GM19328 (cell line): ENCODE measurements around the gene TMEM147.
"Not testable (repeated sequence)": the region's sequence is repeated elsewhere in the genome, so short reads cannot be mapped to it uniquely, and the experiment has no call there.

ENCODE experiments used
- ATAC-seq: cut with Tn5 transposase; IDR thresholded peaks from one replicate; pipeline ENCODE4 v1.9.1; 2021; ENCODE audit warnings: mild to moderate bottlenecking, moderate library complexity; ENCODE audit not compliant: unreplicated experiment

The TMEM147 gene

DNA sequence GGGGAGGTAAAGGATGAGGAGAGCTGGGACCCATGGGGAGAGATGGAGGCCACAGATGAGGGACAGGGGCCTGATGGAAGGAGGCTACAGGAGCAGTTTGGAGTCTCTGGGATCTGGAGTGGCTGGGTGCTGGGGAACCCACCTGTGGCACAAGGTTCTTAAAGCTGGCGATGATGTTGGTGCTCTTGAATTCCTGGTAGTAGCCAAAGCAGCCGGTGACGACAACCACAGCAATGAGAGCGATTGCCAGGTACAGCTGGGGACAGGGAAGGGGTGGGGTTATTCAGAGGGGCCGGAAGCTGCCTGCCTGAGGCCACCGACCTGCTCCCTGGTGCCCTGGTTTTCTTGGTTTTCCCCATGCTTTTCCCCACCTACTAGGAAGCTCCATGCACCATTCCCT, 15.3 kb downstream of the TMEM147 start:
- no peak for ATAC-seq

DNA sequence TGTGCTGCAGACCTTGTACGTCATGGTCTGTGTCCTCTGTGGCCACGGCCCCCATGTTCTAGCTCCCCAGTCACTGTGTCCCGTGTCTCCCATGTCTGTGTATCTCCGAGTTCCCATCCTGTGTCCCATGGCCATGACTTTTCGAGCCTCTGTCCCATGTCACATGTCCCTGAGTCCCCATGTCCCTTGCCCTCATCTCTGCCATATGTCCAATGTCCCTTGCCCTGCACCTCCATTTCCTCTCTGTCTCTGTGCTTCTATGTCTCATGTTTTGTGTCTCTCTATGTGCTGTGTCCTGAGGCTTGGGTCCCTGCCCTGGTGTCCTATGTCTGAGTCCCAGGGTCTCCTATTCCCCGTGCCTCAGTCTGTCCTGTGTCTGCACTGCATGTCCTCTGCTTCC, 16.0 kb downstream of the TMEM147 start:
- no peak for ATAC-seq

DNA sequence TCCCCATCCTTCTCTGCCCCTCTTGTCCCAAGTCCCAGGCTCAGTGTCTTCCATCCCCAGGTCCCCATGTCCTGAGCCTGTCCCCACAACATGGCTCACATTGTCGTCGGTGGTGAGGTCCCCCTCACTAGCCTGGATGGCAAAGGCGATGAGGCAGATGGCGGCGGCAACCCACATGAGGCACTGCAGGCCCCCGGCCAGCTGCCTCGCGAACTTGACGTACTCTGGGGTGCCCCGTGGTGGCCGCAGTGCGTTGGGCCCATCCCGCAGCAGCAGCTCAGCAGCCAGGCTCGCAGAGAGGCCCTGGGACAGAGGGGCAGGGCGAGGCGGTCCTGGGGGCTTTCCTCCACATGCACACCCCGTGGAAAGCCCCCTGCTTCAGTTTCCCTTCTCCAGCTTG, 16.9 kb downstream of the TMEM147 start:
- no peak for ATAC-seq

DNA sequence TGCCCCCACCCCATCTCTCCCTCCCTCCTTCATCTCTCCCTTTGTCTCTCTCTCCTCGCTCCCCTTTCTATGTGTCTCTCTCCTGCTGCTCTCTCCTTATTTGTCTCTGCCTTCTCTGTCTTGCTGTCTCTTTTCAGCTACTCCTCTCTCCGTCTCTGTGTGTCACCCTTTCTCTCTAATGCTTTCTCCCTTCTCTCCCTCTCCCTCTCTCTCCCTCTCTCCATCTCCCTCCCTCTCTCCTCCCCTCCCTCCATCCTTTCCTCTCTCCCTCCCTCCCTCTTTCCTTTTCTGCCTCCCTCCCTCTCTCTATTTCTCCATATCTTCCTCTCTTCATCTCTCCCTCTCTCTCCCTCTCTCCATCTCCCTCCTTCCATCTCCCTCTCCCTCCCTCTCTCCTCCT, 17.4 kb downstream of the TMEM147 start:
- no peak for ATAC-seq

DNA sequence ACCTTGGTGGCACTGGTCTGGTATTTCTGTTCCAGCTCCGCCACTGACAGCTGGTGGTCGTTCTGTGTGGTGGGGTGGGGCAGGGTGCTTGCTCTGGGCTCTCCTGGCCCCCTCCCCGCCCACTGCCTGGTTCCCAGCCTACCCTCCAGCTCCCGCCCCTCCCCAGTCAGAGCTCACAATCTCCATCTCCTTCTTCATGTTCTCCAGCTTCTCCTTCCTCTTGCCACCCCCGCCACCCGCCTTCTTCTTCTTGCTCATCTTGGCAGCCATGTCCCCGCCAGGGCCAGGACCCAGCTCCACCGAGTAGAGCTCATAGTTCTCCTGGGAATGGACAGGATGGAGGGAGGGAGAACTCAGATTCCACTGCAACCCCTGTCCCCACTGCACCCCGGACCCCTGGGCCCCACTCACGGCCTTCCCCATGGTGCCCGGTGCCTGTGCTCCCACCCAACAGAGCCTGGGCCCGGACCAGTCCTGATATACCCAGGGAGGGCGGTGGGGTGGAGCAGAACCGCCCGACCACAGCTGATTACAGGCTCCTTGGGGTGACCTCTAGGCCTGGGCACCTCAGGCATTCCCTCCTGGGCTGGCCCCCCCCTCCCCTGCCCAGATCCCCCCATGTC, 17.9 kb downstream of the TMEM147 start, which contains the start of gene ATP4A:
Gene ATP4A, minus strand, starts transcription at position 452 of the 623 bp plus-strand sequence. Its CDS starts 29 bp downstream, at position 423.
- ATAC-seq = no peak

DNA sequence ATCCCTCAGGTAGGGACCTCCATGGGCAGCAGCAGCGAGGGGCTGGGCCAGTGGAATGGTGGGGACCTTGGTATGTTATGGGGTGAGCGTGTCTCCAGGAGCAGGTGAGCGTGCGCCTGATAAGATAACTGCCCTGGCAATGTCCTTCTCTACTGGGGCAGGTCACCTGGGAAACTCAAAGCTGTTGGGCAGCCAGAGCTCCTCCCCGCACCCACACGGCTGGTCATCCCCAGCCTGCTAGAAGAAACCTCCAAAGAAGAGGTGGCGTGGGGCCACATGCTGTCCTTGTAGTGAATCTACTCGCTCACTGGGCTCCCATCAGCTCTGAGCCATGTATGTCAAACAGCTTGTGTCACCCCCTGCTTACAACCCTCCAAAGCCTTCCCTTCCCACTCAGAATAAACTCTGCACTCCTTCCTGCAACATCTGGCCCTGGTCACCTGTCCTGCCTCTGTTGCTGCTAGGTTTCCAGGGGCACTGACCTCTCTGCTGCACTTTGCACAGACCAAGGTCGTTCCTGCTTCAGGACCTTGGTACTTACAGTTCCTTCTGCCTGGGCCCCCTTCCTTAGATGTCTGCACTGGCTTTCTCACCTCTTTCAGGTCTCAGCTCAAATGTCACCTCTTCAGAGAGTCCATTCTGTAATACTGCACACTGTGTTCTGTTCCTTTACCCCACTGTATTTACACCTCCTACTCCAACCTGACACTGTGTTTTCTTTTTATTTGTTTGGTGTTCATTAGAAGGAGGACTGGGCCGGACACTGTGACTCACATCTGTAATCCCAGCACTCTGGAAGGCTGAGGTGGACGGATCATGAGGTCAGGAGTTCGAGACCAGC, 19.8 kb downstream of the TMEM147 start:
- ATAC-seq = no peak

DNA sequence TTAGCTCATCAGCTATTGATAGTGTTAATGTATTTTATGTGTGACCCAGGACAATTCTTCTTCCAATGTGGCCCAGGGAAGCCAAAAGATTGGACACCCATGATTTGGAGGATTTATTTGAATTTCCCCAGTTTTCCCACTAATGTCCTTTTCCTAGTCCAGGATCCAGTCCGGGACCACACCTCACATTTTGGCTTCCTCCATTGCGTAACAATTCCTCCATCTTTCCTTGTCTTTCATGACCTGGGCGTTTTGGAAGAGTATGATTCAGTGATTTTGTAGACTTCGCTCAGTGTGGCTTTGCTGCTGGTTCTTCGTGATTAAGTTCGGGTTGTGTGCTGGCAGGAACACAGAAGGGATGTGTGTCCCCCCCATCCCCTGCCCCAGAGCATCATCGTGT, 21.3 kb downstream of the TMEM147 start:
- no peak for ATAC-seq

DNA sequence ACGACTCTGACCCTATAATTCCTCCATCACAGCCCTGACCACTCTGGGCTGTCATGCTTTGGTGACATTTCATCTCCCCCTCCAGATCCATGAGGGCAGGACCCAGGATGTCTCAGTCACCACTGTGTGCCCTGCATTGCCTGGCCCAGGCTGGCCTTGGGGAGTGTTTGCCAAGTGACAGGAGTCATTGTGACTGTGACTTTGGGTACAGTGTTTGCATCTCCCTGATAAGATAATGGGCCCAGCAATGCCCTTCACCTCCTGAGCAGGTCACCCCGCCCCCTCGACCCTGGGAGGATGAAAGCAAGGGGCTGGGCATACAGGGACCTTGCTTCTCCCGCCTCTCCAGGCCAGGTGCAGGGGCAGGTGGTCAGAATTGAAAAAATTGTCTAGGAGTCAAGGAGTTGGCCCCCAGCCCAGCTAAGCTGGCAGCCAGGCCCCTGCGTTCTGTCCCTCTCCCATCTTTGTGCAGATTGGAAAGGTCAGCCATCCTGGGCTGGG, 23.9 kb downstream of the TMEM147 start:
- no peak for ATAC-seq

DNA sequence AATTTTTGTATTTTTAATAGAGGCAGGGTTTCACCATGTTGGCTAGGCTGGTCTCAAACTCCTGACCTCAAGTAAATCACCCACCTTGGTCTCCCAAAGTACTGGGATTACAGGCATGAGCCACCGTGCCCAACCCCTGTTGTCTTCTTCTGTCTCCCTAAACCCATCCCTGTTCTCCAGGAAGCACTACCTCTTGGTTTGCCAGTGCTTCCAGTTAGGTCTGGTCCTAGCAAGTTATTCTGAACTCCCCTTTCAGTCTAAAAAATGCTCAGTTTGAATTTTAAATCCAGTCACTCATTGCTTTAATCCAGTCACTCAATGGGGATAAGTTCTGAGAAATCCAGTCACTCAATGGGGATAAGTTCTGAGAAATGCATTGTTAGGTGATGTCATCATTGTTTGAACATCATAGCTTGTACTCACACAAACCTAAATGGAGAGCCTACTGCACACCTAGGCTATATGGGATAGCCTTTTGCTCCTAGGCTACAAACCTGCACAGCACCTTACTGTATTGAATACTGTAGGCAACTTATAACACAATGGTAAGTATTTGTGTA, 26.1 kb downstream of the TMEM147 start:
- no peak for ATAC-seq

DNA sequence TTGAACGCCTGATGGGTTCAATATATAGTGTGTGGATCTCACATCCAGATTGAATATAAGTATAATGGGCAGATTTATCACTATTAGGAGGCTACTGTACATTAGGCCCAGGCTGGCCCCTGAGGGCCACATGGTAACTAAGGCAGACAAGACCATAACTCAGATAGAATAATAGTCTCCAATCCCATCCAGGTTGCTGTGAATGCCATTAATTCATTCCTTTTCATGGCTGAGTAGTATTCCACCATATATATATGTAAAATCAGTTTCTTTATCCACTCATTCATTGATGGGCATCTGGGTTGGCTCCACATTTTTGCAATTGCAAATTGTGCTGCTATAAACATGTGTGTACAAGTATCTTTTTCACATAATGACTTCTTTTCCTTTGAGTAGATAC, 32.5 kb downstream of the TMEM147 start:
- ATAC-seq = no peak

DNA sequence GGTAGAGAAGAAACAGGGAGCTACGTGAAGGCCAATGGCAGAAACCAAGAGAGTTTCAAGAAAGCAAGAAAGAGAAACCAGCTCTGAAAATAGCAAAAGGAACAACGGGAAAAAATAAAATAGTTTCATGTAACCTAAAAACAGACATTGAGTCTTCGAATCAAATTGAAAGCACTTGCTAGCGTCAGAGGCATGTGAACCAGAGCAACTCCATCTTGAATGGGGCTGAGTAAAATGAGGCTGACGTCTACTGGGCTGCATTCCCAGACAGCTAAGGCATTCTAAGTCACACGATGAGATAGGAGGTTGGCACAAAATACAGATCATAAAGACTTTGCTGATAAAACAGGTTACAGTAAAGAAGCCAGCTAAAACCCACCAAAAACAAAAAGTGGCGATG, 33.3 kb downstream of the TMEM147 start:
- no peak for ATAC-seq

DNA sequence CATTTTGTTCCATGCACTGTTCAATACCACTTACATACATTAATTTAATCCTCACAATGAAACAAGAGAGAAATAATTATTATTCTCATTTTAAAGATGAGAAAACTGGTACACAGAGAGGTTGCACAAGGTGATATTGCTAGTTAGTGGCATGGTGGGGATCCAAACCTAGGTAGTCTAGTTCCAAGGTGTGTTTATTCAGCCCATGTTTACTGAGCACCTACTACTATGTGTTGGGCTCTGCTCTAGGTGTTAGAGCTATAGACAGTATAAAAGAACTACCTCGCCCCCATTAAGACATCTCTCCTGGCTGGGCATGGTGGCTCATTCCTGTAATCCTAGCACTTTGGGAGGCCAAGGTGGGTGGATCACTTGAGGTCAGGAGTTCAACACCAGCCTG, 37.3 kb downstream of the TMEM147 start:
- ATAC-seq = no peak

DNA sequence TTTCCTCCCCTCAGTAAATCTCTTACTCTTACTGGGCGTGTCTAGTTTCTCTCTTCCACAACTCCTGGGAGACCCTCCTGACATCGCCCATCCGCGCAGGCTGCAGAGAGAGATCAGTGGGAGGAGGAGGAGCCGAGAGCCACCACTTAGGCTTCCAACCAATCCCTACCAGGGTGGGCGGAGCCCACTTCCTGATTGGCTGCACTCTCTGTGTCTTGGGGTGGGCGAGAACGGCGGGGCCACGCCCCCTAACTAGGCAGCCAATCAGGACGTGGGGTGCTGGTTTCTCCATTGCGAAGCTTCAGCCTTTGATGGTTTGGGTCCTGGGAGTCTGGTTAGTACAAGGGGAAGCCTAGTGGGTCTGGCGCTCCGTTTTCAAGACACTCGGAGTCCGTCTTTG, 40.4 kb downstream of the TMEM147 start, which contains the start of gene PMIS2:
Gene PMIS2, plus strand, starts transcription at position 326 of the 400 bp plus-strand sequence. CDS start 87 bp downstream, outside the sequence.
- no peak for ATAC-seq

DNA sequence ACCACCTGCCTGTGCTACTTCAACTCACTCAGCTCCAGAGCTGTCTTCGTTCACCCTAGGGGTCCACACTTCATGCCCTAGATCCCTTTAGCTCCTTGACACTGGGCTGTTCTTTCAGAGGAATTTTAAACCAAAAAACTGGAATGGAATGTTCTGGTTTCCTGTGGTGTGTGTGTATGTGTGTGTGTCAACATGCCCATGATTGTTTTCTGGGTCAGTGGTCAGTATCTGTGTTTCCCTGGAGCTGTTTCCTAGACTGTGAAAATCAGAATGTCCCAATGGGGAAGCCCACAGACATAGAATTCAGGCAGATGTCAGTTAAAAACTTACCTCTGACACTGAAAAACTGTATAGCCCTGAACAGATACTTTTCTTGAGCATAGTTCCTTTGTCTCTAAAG, 41.9 kb downstream of the TMEM147 start:
- ATAC-seq = no peak

DNA sequence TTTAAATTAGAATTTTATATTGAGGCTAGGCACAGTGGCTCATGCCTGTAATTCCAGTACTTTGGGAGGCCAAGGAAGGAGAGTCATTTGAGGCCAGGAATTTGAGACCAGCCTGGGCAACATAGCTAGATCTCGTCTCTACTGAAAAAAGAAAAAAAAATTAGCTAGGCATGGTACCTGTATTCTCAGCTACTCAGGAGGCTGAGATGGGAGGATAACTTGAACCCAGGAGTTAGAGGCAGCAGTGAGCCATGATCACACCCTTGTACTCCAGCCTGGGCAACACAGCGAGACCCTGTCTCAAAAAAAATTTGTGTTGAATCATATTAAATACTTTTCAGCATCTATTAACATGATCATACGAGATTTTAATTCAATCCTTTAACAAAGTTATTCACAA, 45.4 kb downstream of the TMEM147 start:
- ATAC-seq = no peak

DNA sequence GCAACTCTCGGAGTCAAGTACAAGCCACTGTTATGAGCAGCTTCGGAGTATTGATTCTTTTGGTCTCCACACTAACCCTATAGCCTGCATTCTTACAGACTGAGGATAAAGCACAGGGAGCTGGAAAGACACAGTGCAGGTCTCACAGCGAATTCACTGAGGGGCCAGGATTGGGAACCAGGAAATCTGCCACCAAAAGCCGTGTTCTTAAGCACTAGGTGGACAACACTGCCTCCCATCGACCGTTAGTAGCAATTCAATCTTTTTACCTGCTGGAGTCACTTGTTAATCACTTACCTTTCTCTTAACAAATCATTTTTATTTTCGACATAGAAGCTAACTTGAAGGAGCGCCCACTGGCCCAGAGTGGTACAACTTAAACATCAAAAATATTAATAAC, 46.8 kb downstream of the TMEM147 start:
- ATAC-seq = no peak

DNA sequence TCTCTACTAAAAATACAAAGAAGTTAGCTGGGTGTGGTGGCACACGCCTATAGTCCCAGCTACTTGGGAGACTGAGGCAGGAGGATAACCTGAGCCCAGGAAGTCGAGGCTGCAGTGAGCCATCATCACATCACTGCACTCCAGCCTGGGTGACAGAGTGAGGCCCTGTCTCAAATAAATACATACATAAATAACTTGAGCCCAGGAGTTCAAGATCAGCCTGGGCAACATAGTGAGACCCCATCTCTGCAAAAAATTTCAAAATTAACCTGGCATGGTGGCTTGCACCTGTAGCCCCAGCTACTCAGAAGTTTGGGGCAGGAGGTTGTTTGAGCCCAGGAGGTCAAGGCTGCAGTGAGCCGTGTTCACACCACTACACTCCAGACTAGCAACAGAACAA, 49.6 kb downstream of the TMEM147 start:
- not testable (repeated sequence) for ATAC-seq

DNA sequence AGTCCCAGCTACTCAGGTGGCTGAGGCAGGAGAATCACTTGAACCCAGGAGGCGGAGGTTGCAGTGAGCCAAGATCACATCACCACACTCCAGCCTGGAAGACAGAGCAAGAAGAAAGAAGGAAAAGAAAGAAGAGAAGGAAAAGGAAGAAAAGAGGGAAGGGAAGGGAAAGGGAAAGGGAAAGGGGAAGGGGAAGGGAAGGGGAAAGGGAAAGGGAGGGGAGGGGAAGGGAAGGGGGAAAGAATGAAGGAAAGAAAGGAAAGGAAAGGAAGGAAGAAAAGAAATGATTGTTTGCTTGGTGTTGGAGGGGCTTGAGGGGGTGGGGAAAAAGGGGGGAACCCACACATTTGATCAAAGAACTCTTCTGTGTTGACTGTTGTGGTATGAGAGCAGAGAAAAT, 50.5 kb downstream of the TMEM147 start:
- ATAC-seq = no peak

DNA sequence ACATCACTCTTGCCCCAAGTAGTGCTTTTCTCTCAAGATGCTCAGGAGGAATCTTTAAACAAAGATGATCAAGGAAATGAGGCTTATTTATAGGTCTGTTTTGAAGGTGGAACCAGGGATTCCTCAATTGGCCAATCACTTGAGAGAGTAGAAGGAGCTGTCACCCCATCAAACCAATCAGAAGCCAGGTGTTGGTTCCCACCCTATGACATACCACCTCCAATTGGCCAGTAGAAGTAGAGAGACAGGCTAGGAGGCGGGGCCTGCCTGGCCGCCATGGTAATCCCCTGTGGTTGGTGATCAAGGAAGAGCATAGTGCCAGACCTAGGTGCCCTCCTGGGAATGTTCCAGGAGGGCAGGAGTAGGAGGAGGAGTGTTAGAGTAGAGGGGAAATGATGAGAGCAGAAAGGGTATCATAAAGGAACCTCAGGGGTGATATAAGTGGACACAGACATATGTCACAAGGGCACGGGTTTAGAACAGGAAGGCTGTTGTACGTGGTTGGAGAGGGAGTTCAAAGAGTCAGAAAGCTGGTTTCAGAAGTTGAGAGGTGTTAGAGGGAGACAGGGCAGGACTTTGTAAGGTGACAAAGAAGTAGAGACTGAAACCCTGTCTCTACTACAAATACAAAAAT, 51.1 kb downstream of the TMEM147 start:
- ATAC-seq = no peak
